GM23338 (cell line): ENCODE measurements around the gene SLC6A3.

ENCODE experiments used
- ETS1 ChIP-seq: IDR thresholded peaks from 2 replicates; pipeline ENCODE4 v1.6.1; 2016; ENCODE audit warnings: antibody characterized with exemption
- EZH2 ChIP-seq: fragments of 200-600 bp; sonication (generic); IDR thresholded peaks from one replicate; pipeline ENCODE4 v1.8.0; 2017; ENCODE audit warnings: antibody characterized with exemption, mild to moderate bottlenecking, low read depth; ENCODE audit not compliant: unreplicated experiment
- EZH2phosphoT487 ChIP-seq: fragments of 200-600 bp; sonication (generic); IDR thresholded peaks from one replicate; pipeline ENCODE4 v1.8.1; 2018; ENCODE audit warnings: antibody characterized with exemption; ENCODE audit not compliant: unreplicated experiment
- JUNB ChIP-seq: IDR thresholded peaks from one replicate; pipeline ENCODE4 v1.6.1; 2016; ENCODE audit warnings: antibody characterized with exemption; ENCODE audit not compliant: unreplicated experiment
- POLR2AphosphoS5 ChIP-seq: IDR thresholded peaks from 2 replicates; pipeline ENCODE4 v1.6.1; 2016; ENCODE audit warnings: antibody characterized with exemption, low read depth
- REST ChIP-seq: IDR thresholded peaks from one replicate; pipeline ENCODE4 v1.6.1; 2018; ENCODE audit warnings: antibody characterized with exemption; ENCODE audit not compliant: unreplicated experiment
- TF ChIP-seq, protein P1 (sequence below), 2 experiments: fragments of 200-600 bp in 1 of 2; sonication (generic) in 1 of 2; conservative IDR thresholded peaks; 2 replicates each; pipeline versions ENCODE4 v1.5.1 to v1.6.1; 2016 to 2017; ENCODE audit warnings: antibody characterized with exemption in 2 of 2, low read depth in 2 of 2, mild to moderate bottlenecking in 2 of 2, moderate library complexity in 1 of 2

DNA sequence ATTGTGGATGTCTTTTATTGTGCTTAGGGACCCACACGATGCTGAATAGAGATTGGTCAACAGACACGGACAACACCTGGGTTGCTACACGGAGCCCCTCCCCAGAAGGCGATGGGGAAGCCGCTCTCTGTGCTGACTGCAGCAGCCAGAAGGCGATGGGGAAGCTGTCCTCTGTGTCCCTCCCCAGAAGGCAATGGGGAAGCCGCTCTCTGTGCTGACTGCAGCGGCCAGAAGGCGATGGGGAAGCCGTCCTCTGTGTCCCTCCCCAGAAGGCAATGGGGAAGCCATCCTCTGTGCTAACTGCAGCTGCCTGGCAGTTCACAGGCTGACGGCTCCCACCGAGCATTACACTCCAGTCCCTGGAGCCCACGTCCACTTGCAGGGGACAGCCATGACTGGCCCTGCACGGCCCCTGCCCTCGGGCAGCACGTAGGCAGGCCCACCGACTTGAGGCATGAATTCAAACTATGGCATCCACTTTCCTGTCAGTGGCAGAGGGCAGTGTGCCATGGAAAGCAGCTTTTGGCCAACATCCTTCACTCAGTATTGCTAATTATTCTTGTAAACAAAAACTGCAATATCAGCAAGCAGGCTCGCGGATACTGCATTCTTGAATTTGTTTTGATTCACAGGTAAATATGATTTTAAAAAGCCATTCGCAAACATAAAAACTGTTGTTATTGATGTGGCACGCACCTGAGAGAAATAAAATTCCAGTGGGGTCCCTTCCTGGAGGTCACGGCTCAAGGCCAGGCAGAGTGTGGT lies 52.3 kb downstream of the SLC6A3 start:
- TF ChIP-seq POLR2AphosphoS5 = no peak
- TF ChIP-seq, protein P1, sequence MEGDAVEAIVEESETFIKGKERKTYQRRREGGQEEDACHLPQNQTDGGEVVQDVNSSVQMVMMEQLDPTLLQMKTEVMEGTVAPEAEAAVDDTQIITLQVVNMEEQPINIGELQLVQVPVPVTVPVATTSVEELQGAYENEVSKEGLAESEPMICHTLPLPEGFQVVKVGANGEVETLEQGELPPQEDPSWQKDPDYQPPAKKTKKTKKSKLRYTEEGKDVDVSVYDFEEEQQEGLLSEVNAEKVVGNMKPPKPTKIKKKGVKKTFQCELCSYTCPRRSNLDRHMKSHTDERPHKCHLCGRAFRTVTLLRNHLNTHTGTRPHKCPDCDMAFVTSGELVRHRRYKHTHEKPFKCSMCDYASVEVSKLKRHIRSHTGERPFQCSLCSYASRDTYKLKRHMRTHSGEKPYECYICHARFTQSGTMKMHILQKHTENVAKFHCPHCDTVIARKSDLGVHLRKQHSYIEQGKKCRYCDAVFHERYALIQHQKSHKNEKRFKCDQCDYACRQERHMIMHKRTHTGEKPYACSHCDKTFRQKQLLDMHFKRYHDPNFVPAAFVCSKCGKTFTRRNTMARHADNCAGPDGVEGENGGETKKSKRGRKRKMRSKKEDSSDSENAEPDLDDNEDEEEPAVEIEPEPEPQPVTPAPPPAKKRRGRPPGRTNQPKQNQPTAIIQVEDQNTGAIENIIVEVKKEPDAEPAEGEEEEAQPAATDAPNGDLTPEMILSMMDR (conservative IDR thresholded peaks at IDR 0.05; ENCODE audit: low read depth in 2 of 2) = no peak
- no peak for TF ChIP-seq EZH2phosphoT487
- TF ChIP-seq JUNB = no peak
- no peak for TF ChIP-seq EZH2
- no peak for TF ChIP-seq REST
- no peak for TF ChIP-seq ETS1
